Measurements from ENCODE around the gene ARHGAP28.

DNA sequence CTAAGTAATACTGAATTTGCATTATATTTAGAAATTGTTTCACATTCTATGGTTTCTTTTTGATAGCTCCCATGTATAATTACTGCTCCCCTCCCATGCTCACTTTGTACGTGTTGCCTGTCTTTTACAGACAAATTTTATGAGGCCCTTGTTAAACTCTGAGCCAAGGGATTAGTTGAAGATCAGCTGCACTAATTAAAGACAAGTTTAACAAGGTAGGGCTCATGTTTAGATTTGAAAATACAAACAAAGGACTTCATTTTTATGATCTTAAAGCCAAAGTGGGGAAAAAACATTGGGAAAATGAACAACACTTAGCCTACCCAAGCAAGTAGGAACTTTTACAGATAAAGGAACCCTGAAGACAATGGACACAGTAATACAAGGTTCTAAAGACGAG, 46.2 kb downstream of the ARHGAP28 start:
- TF ChIP-seq, protein P1, sequence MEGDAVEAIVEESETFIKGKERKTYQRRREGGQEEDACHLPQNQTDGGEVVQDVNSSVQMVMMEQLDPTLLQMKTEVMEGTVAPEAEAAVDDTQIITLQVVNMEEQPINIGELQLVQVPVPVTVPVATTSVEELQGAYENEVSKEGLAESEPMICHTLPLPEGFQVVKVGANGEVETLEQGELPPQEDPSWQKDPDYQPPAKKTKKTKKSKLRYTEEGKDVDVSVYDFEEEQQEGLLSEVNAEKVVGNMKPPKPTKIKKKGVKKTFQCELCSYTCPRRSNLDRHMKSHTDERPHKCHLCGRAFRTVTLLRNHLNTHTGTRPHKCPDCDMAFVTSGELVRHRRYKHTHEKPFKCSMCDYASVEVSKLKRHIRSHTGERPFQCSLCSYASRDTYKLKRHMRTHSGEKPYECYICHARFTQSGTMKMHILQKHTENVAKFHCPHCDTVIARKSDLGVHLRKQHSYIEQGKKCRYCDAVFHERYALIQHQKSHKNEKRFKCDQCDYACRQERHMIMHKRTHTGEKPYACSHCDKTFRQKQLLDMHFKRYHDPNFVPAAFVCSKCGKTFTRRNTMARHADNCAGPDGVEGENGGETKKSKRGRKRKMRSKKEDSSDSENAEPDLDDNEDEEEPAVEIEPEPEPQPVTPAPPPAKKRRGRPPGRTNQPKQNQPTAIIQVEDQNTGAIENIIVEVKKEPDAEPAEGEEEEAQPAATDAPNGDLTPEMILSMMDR (IDR thresholded peaks at IDR 0.05), result no peak
- TF ChIP-seq SIN3A (IDR thresholded peaks at IDR 0.05; ENCODE audit: borderline replicate concordance, insufficient read depth, low read depth, low read length), result no peak
- no peak for TF ChIP-seq POLR2AphosphoS5 (IDR thresholded peaks at IDR 0.05; ENCODE audit: low read depth, low read length)
- TF ChIP-seq, protein P2, sequence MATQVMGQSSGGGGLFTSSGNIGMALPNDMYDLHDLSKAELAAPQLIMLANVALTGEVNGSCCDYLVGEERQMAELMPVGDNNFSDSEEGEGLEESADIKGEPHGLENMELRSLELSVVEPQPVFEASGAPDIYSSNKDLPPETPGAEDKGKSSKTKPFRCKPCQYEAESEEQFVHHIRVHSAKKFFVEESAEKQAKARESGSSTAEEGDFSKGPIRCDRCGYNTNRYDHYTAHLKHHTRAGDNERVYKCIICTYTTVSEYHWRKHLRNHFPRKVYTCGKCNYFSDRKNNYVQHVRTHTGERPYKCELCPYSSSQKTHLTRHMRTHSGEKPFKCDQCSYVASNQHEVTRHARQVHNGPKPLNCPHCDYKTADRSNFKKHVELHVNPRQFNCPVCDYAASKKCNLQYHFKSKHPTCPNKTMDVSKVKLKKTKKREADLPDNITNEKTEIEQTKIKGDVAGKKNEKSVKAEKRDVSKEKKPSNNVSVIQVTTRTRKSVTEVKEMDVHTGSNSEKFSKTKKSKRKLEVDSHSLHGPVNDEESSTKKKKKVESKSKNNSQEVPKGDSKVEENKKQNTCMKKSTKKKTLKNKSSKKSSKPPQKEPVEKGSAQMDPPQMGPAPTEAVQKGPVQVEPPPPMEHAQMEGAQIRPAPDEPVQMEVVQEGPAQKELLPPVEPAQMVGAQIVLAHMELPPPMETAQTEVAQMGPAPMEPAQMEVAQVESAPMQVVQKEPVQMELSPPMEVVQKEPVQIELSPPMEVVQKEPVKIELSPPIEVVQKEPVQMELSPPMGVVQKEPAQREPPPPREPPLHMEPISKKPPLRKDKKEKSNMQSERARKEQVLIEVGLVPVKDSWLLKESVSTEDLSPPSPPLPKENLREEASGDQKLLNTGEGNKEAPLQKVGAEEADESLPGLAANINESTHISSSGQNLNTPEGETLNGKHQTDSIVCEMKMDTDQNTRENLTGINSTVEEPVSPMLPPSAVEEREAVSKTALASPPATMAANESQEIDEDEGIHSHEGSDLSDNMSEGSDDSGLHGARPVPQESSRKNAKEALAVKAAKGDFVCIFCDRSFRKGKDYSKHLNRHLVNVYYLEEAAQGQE (IDR thresholded peaks at IDR 0.05; ENCODE audit: insufficient read depth in 1 of 2, low read depth in 2 of 2, low read length in 1 of 2), result no peak
